Panc1 (cell line): ENCODE measurements around the gene ETFA. TPM values are rescaled to one million over a fixed set of nuclear protein-coding genes. Genes with fewer than 3 reads are reported as not detected.

Experiments used
- ATAC-seq: fragments of 200-7000 bp; cut with Tn5 transposase; 2 replicates; pipeline ENCODE4 v1.9.1; 2020; ENCODE audit warnings: mild to moderate bottlenecking, moderate library complexity
- BruUV-seq: library from RNA; stranded (reverse); fragments of 400-500 nt; replicated peaks from 2 replicates; lab custom pipeline; 2021; lab: Mats Ljungman, UMichigan
- CTCF ChIA-PET: fragments of 300-600 bp; sonication (Branson Sonifier 250); formaldehyde crosslinking; loops from one replicate; lab custom pipeline; 2022; ENCODE audit warnings: antibody characterized with exemption; lab: Charles Lee
- POLR2A ChIA-PET: fragments of 300-600 bp; sonication (Branson Sonifier 250); formaldehyde crosslinking; loops from one replicate; lab custom pipeline; 2022; ENCODE audit warnings: antibody characterized with exemption; lab: Charles Lee
- DNase-seq: peaks from one replicate; pipeline ENCODE4 v3.0.0-alpha.2; 2010; ENCODE audit warnings: low read depth, low spot score
- H3K27ac ChIP-seq: 2 replicates; pipeline ENCODE4 v1.5.1; 2011; ENCODE audit warnings: mild to moderate bottlenecking, low read length, inconsistent platforms
- H3K27me3 ChIP-seq: fragments of 200-500 bp; sonication (Bioruptor generic); 2 replicates; pipeline ENCODE4 v1.6.0; 2014; ENCODE audit warnings: low read length, inconsistent platforms; ENCODE audit not compliant: control insufficient read depth, insufficient read depth
- H3K36me3 ChIP-seq: fragments of 200-500 bp; sonication (Bioruptor generic); 2 replicates; pipeline ENCODE4 v1.5.1; 2014; ENCODE audit warnings: inconsistent platforms, mild to moderate bottlenecking, low read length, moderate library complexity; ENCODE audit not compliant: control insufficient read depth, insufficient read depth
- H3K4me1 ChIP-seq: 2 replicates; pipeline ENCODE4 v1.5.1; 2011; ENCODE audit warnings: inconsistent platforms, mild to moderate bottlenecking, low read length, moderate library complexity; ENCODE audit not compliant: control insufficient read depth, insufficient read depth
- H3K4me3 ChIP-seq, 2 experiments: 2 replicates each; pipeline ENCODE4 v1.5.1; 2011 to 2012; ENCODE audit warnings: low read depth in 2 of 2, low read length in 2 of 2, mild to moderate bottlenecking in 2 of 2, inconsistent platforms in 1 of 2, moderate library complexity in 1 of 2
- H3K9me3 ChIP-seq: fragments of 200-500 bp; sonication (Bioruptor generic); 2 replicates; pipeline ENCODE4 v1.5.1; 2014; ENCODE audit warnings: low read depth, mild to moderate bottlenecking, inconsistent platforms, low read length, moderate library complexity; ENCODE audit not compliant: control insufficient read depth, insufficient read depth
- CTCF ChIP-seq: fragments of 450-650 bp; IDR thresholded peaks from 2 replicates; pipeline ENCODE4 v1.5.1; 2017; ENCODE audit warnings: mild to moderate bottlenecking
- POLR2AphosphoS5 ChIP-seq: IDR thresholded peaks from 2 replicates; pipeline ENCODE4 v1.6.1; 2012; ENCODE audit warnings: mild to moderate bottlenecking, low read depth, low read length, moderate library complexity
- REST ChIP-seq, 2 experiments: IDR thresholded peaks; 2 replicates each; pipeline ENCODE4 v1.6.1; 2011 to 2012; ENCODE audit warnings: low read depth in 2 of 2, control low read depth in 1 of 2, low read length in 1 of 2, mild to moderate bottlenecking in 1 of 2, moderate library complexity in 1 of 2; ENCODE audit not compliant: insufficient read depth in 1 of 2
- SIN3A ChIP-seq: IDR thresholded peaks from 2 replicates; pipeline ENCODE4 v1.6.1; 2012; ENCODE audit warnings: low read depth, mild to moderate bottlenecking, low read length, moderate library complexity, borderline replicate concordance; ENCODE audit not compliant: insufficient read depth
- TCF7L2 ChIP-seq: IDR thresholded peaks from 2 replicates; pipeline ENCODE4 v1.6.1; 2011; ENCODE audit warnings: mild to moderate bottlenecking, low read depth, low read length, inconsistent platforms
- in situ Hi-C: cut with HindIII; loops from 2 replicates; pipeline ENCODE4 v1.10.0; 2016; ENCODE audit warnings: low sequenced_read_pairs, low pct_unique_long_range_greater_than_20kb
- intact Hi-C: fragments of 100-400 bp; cut with micrococcal nuclease; formaldehyde crosslinking; loops from one replicate; pipeline ENCODE4 v1.10.0; 2022; ENCODE audit not compliant: unreplicated experiment
- total RNA-seq: library from RNA; stranded (reverse); gene quantifications from one replicate; pipeline ENCODE4 v1.2.1, GENCODE V29; 2021; ENCODE audit not compliant: unreplicated experiment

The ETFA gene
- total RNA-seq, 1 experiment from 2014 or later: 159 TPM

- no peak for TF ChIP-seq POLR2AphosphoS5
- no peak for TF ChIP-seq REST (IDR thresholded peaks at IDR 0.05; ENCODE audit: insufficient read depth in 1 of 2, low read depth in 2 of 2, low read length in 1 of 2)
- no peak for TF ChIP-seq TCF7L2
- no peak for TF ChIP-seq SIN3A
- no peak for TF ChIP-seq CTCF
- H3K36me3 ChIP-seq: peaks cover 10% of the 10 kb centered on the region; the same call in 1 of the 2 replicates
- no peaks in the 10 kb centered on the region for H3K9me3 ChIP-seq
- in situ Hi-C loops: no loop called here
- H3K27me3 ChIP-seq: no peaks in the 10 kb centered on the region
- no TSS peak for BruUV-seq
- H3K27ac ChIP-seq: no peak overlapping the region; the same call in 1 of the 2 replicates
- intact Hi-C loops: no loop called here
- no peak overlapping the region for H3K4me3 ChIP-seq
- ChIA-PET POLR2A (no interaction called here), CTCF (no interaction called here)
- H3K4me1 ChIP-seq: peaks cover 4% of the 10 kb centered on the region; the same call in 1 of the 2 replicates
- DNase-seq (no peak), ATAC-seq (no peak)
These were observed 24.9 kb downstream of the ETFA start for GRCh38 chr15:76286271-76286879.

- H3K27ac ChIP-seq: no peak overlapping the region
- peaks cover 4% of the 10 kb centered on the region; the same call in 1 of the 2 replicates for H3K4me1 ChIP-seq
- in situ Hi-C loops: no loop called here
- BruUV-seq: no TSS peak
- intact Hi-C loops: no loop called here
- ChIA-PET POLR2A (no interaction called here), CTCF (interaction anchor here (0.7 kb wide), 1 partner anchor 36 kb away, joined by 3 read pairs; no protein-coding TSS in a partner anchor)
- no peak overlapping the region for H3K4me3 ChIP-seq
- H3K9me3 ChIP-seq: no peaks in the 10 kb centered on the region
- TF ChIP-seq TCF7L2 (no peak), SIN3A (no peak), CTCF (peak; percentile 63; the same call in 1 of the 2 replicates), POLR2AphosphoS5 (no peak), REST (IDR thresholded peaks at IDR 0.05; ENCODE audit: insufficient read depth in 1 of 2, low read depth in 2 of 2, low read length in 1 of 2) (no peak)
- H3K36me3 ChIP-seq: peaks cover 10% of the 10 kb centered on the region; the same call in 1 of the 2 replicates
- no peak for DNase-seq
- ATAC-seq: 0 out of 2 replicates have a peak, but pooled peaks have one; percentile 58
- H3K27me3 ChIP-seq: no peaks in the 10 kb centered on the region
These were observed 25.9 kb downstream of the ETFA start for GRCh38 chr15:76285241-76285825.
